HG02678 (cell line): Measurements from ENCODE around the gene ZNF638.

Experiments used
- ATAC-seq: cut with Tn5 transposase; IDR thresholded peaks from one replicate; pipeline ENCODE4 v1.9.1; 2021; ENCODE audit warnings: mild to moderate bottlenecking, moderate library complexity; ENCODE audit not compliant: unreplicated experiment

ZNF638 gene

DNA sequence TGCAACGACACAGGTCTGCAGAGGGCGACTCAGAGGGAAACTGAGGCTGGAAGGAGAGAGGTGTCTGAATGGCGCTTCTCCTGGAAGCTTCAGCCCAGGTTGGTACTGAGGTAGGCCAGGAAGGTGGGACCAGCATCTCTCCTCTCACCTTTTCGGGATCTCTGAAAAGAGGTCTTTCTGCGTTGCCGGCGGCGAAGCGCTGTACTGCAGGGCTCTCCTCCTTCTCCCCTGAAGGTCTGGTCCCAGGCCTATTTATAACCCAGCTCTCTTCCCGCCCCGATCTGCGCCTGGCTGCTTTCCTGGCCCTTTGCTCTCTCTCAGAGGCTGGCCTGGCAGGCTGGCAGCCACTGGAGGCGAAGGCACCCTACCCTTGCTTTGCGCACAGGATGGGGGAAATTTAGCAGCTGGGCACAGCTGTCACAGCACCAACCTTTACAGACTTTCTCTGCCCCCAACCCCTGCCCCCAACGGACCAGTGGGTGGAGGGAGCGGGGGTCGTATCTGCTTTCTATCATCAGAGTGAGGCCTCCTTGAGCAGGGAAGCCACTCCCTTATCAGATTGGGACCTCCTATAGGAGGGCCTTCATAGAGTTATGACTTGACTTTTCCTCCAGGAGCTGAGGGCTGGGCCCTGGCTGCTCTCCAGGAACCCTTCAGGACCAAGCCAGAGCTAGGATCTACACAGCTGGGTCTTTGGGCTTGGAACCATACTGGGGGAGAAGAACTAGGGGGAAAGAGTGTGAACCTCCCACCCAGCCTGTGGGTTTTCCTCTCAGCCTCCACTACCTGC, 122.8 kb downstream of the ZNF638 start:
- ATAC-seq: no peak

DNA sequence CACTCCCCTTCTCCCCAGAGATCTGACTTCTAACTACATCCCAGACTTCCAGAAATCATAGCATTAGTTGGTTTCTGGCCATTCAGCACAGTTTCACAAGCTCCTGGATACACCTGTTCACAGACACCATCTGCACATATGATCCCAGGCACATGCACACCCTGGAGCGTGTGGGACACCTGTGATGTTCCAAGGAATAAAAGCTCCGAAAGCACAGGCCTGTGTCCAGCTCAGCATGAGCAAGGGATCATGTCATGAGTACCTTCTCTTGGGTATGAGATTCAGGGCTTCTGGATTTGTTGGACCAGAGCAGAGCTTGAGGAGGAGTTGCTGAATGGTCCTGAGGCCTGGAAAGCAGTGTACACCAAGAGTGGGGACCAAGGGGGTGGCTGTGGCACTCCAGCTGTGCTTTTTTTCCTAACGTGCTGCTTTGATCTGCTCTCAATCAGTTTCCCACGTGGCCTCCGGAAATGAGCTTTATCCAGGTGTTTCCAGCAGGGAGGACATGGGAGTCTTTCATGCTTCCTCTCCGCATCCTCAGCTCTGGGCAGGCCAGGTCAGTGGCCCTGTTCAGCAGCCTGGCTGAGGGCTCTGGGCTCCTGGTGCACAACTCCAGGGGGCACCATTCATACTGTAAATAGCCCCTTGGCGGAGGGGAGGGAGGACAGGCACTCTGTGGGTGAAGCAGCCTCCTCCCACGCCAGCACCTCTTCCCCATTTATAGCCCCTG, 123.6 kb downstream of the ZNF638 start:
- no peak for ATAC-seq

DNA sequence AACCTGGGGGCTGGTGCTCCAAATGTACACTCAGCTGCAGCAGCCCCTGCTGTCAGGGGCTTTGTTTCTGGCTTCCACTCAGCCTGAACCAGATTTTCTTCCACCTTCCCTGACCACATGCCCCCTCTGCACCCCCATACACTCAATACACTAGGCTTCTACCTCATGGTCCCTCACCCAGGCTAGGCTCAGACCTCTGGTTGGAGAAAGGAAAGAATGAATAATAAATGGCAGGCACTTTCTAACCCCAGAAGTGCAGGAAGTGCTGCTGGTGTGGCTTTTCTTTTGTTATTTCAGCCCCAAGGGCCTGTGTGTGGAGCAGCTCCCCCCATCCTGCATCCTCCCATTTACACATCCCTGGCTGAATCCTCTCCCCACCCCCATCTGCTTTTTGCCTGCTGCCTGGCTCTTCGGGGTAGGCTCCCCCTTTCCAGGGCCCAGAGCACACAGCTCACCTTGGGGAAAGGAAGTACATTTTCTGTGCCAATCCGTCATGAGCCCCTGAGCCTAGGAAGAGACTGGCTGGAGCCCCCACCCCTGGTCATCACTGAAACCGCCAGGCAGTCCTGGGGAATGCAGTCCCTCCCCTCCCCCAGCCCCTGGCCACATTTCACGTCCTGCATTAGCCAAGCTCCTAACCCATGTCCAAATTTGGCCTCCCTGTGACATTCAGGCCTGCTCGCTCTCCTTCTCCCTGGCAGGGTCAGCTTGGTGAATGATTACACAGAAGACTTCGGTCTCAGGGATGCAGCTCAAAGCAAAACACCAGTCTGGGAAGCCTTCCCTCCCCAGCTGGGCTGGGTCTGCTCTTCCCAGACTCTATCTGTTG, 124.4 kb downstream of the ZNF638 start:
- no peak for ATAC-seq

DNA sequence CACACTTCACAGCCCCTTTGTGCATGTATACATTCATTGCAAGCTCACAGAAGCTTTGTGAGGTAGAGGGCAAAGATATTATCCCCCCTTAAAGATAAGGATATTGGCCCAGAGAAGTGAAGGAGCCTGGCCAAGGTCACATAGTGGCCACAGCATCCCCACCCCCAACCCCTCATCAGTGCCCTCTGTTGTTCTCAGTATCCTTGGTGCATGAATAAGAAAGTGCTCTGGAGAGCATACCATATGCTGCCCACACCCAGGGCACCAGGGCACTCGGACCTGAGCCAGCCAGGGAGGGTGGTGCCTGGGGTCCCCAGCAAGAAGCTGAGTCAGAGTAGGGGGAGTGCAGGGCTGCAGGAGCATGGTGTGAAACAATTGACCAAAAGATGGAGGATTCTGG, 125.0 kb downstream of the ZNF638 start:
- ATAC-seq: no peak

DNA sequence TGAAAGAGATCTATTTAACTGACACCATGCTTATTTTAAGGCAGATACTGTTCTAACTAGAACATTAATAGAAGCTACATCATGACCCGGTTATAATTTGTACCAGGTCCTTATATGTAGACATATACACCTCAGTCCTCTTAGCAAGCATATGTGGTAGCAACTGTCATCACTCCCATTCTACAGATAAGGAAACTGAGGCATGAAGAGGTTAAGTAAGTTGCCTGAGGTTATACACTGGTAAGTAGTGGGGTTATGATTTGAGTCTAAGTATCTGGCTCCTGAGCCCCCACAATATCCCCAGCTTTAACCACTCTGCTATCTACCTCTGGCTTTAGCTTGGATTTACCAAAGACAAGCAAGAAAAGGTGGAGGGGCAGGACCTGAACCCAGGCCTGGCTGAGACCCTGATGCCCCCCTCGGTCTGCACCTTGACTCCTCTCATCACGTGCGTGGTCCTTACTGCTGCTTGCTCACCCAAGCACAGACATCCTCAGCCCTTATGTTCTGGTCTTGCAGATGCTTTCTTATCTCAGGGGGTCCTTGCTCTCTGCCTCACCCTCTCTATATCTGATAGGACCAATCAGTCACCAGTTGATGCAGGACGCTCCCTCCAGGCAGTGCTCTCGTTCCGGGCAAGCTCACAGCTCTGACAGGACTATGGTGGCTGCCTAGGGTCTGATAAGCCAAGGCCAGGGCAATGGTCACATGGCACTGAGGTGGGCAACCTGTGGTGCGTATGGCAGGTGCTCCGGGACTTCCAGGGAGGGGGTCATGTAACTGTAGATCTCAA, 125.7 kb downstream of the ZNF638 start:
- no peak for ATAC-seq

DNA sequence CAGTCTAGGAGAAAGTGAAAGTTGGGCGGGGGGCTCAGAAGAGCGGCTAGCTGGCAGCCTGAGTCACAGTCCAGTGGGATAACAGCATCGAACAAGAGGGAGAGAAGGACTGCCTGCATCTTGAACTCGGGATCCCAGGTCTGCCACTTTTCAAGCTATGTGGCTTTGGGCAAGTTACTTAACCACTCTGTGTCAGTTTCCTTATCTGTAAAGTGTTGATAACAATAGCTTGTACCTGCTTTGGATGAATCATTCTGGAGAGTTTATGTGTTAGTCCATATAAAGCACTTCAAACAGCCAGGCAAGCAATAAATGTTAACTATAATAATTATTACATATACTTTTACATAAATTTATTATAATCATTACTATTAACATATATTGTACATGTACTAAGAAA, 126.3 kb downstream of the ZNF638 start:
- no peak for ATAC-seq

DNA sequence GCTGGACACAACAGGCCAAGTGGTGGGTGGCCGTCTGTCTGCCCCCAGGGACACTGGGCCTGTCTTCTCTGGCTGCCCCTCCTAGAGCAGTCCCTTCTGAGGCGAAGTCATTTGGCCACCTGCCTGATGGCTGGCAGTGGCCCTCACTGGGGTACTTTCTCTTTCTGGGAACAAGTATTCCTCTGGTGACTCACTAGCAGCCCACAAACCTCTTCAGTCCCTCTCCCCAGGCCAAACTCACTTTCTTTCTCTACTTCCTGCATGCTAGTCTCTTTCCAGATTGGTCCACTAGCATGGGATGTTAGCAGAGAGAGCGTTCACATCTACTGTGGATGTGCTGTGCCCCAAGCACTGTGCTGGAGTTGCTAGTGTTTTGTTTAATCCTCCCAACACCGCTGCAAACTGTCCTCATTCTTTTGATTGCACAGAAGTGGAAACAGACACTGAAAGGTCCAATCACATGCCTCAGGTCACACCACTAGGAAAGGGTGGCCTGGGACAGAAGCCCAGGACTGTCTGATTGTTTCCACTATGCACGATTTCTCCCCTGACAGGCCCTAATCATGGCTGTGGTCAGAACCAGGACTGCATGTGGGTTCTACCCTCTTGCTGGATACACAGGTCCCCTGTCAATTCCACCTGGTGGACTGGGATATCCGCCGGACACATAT, 127.0 kb downstream of the ZNF638 start:
- no peak for ATAC-seq

DNA sequence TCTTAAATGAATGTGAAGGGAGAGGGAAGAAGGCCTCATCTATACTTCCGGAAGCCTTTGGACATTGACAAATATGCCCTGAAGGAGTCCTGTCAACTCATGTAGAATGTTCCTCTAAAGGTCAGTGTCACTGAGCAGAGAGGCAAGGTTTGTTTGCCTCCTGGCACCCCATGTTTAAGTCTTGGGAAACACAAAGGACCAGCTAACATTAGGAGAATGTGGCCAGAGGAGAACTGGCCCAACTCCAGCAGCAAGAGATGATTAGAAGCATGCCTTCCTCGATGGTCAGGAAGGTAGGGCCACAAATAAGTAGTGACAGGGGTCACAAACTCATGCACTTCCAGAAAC, 127.5 kb downstream of the ZNF638 start:
- ATAC-seq: no peak

DNA sequence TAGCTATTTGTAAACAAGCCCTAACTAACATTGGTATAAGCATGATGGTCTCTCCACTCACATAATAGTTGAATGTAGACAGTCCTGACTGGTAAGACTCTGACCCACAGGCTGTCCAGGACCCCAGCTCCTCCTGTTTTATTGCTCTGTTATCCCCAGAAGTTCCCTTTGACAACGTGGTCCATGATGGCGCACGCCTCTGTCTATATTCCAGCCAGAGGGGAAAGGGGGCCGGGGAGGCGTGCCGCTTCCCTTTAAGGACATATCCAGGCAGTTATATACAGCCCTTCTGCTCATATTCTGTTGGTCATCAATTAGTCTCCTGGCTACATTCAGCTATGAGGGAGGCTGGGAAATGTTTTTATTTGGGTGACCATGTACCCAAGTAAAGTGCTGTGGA, 128.5 kb downstream of the ZNF638 start:
- ATAC-seq: no peak

DNA sequence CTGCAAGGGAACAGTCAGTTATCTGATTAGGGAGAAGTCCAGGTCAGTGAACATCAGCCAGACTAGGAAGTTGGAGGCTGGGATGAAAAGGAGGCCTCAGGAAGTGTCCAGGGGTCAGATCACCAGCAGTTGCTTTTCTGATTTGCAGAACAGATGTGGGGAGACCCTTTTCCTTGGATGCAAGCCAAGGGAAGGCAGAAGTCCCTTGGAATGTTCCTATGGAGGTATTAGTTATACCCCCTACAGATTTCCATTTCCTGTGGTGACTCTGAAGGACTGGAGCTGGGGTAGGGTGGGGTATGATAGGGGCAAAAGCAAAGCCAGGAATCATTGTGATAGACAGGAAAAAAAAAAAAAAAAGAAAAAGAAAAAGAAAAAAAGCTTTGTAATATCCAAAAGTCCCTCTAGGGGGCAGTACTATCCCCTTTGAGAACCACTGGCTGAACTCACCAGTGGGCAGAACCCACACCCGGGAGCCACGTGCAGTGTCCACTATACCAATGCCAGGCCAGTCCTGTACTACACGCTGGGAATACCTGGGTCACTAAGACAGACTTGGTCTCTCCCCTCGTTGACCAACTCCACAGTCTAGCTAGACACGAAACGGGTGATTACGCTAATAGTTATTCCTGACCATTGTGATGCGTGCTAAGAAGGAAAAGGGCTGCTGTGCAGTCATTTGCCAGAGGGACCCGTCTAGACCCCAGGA, 129.2 kb downstream of the ZNF638 start:
- no peak for ATAC-seq

DNA sequence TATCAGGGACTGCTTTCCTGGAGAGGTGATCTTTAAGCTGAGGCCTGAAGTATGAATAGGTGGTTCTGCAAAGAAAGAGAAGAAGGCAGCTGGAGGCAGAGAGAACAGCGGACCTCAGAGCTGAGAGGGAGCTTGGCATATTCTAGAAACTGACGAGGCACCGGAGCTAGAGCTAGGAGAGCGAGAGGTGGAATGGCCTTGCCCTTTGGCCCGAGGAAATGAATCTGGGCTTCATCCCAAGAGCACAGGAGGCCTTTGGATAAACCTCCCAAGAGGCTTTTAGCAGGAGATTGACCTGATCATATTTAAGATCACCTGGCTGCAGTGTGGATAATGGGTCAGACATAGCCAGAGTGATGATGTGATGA, 129.7 kb downstream of the ZNF638 start:
- ATAC-seq: no peak

DNA sequence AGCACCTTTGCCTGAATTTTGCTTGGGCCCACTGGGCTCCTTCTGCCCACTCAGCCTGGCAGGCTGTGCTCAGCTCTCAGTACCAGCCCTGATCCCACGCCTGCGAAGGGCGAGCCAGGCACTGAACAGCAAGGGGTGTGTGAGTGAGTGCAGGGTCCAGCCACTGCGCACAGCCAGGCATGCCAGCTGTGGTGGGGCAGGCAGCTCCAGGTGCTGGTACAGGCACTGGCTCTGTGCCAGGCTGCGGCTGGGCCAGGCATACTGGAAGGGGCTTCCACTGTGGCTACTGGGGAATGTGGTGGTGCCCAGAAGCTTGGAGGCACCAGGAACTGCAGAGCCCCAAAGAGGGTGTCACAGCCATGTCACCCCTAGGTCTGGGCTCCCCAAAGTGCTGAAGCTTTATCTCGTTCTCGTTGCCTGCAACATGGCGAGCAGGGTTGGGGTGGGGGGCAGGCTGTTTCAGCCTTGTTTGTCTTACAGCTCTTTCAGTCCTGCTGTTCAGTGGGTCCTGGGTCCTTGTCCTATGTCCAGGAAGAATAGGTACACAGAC, 130.5 kb downstream of the ZNF638 start:
- ATAC-seq: no peak

DNA sequence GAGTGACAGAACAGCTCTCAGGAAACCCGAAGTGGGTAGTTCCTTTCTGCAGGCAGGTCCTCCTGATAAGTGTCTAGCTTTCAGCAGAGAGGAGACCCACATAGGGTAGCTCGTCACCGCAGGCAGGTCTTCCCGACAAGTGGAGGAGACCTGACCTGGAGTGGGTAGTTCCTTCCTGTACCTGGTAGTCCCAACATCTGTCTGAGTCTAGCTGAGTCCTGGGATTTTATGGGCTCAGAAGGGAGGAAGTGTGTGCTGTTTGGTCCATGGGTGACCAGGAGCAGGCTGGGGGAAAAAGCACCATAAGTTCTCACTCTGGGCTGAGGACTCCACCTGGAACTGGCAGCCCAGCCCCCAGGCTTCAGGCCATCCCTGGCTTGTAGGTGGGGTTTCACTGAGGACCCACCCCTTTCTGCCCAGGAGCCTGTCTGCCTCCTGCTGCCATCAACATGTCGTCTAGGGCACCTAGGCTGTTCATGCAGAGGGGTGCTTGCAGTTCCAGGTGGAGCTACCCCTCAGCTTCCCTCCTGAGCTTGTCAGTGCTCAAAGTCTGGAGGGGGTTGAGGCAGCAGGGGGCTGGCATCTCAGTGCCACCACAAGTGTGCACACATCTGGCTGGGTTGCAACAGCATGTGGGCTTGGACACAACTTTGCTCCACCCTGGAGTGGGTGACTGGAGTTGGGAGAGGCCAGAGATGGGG, 131.2 kb downstream of the ZNF638 start:
- ATAC-seq: no peak

DNA sequence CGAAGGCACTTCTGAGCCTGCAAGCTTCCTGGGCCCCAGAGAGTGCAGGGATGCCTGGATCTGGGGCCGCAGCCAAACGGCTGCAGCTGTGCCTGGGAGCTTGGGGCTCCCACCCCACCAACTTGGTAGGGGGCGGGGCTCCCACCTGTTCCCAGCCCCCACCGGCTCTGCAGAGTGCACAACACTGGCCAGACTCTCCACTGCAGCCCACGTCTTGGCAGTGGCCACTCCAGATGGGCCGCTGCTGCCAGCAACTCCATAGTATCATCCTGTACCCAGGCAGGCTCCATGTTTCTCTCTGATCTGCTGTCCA, 131.7 kb downstream of the ZNF638 start:
- no peak for ATAC-seq

DNA sequence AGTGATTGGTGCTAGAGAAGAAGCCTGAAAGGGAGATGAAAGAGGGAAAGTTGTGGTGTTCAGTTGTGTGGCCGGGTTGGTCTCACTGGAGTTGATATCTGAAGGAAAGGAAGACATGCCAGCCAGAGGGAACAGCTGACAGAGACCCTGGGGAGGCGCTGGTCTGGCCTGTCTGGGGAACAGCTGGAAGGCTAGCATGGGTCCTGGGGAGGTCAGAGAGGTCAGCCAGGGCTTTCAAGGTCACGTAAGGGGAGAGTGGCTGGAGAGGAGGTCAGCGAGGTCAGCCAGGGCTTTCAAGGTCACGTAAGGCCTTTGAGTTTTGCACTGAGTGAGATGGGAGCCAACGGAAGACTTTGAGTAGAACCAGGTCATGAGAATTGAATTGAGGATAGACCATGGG, 132.8 kb downstream of the ZNF638 start:
- ATAC-seq: no peak

DNA sequence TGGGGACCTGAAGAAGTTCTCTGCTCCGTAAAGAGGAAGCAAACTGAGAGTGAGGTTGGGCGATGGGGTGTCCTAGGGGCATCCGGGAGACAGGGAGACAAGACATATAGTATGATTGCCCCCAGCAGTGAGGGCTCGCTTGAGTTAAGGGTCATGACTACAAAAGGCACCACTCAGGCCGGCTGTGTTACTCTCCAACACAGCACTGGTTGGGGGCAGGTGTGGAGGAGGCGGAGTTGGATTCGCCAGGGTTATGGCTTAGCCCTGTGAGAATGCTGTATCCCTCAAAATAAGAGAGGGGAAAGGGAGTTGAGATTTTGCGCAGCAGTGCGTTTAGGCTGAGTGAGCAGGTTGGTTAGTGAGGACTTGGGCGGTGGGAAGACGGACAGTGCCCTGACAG, 133.8 kb downstream of the ZNF638 start:
- ATAC-seq: no peak

DNA sequence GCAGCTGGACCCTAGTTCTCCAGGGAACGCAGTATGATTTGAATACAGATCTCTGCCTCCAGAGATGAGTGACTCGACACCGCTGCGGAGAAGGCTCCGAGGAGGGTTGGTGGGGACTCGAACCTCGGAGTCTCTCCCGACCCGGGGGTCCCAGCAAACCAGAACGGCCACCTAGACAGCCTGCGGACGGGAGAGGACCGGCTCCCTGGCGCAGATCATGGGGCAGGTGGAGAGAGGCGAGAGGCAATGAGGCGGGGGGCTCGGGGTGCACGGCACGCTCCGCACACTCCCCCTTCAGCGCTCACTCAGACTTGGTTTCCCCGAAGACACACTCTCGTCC, 134.3 kb downstream of the ZNF638 start:
- ATAC-seq: no peak

DNA sequence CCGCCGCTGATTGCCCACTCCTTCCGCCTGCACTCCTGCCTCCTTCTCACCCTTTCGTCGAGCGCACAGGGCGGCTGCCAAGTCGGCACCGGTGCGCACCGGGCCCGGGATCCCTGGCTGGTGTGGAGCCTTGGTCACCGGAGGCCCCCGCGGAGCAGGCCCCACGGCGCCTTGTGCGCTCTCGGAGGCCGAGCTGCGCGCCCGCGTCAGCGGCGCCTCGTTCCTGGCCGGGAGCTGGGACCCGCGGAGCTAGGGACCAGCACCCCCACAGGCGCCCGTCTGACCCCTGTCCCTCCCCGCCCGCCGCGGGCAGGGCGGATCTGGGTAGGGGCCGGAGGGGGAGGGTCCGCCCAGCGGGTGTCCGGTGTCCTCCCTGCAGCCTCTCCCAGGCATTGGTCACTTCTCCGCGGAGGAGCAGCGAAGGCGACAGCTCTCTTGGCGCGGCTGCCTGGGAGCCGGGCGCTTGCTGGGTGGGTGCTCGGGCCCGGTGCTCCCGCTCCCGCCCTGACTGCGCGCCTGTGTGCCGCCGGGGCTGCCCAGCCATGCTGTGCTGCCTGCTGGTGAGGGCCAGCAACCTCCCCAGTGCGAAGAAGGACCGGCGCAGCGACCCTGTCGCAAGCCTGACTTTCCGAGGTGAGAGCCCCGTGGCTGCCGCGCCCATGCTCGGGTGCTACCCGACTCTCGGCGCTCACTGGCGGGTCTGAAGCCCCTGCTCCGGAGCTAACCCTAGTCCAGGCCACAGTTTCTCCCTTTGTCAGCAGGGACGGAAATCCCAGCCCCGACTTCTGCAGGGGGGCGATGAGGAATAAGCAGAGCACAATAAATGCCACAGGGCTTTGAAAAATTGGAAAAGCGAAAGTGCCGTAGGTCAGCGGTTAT, 135.0 kb downstream of the ZNF638 start:
- ATAC-seq: no peak
